Choroid plexus epithelial cell (primary cell): Measurements from ENCODE around the gene KLHL13.
"Not testable (repeated sequence)": the region's sequence is repeated elsewhere in the genome, so short reads cannot be mapped to it uniquely, and the experiment has no call there.

ENCODE experiments used
- DNase-seq: peaks from one replicate; pipeline ENCODE4 v3.0.0-alpha.2; 2010; ENCODE audit warnings: low read depth
- H3K4me3 ChIP-seq: 2 replicates; pipeline ENCODE4 v1.5.1; 2011; ENCODE audit warnings: low read depth, mild to moderate bottlenecking, control low read depth, low read length, moderate library complexity
- TF ChIP-seq, protein P1 (sequence below): conservative IDR thresholded peaks from 2 replicates; pipeline ENCODE4 v1.5.1; 2011; ENCODE audit warnings: low read depth, mild to moderate bottlenecking, control low read depth, inconsistent platforms, low read length, moderate library complexity

Gene KLHL13

DNA sequence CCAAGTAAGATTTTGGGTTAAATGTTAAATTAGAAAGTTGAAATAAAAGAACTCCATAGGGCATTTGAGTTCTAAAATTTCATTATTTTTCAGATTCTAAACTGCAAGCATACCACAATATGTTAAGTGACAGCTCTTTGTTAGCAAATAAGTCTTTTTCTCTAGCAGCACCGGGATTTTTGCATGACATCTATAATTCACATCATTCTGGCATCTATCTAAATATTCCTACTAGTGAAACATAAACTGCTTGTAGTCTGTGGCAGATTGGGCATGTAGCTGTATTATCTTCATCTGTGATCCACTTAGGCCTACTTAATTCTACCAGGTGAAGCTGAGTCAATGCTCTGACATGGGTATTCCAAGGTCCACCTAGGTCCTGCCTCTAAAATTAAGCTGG, 32.1 kb upstream of the KLHL13 start:
- H3K4me3 ChIP-seq, result no peak overlapping the region
- TF ChIP-seq, protein P1, sequence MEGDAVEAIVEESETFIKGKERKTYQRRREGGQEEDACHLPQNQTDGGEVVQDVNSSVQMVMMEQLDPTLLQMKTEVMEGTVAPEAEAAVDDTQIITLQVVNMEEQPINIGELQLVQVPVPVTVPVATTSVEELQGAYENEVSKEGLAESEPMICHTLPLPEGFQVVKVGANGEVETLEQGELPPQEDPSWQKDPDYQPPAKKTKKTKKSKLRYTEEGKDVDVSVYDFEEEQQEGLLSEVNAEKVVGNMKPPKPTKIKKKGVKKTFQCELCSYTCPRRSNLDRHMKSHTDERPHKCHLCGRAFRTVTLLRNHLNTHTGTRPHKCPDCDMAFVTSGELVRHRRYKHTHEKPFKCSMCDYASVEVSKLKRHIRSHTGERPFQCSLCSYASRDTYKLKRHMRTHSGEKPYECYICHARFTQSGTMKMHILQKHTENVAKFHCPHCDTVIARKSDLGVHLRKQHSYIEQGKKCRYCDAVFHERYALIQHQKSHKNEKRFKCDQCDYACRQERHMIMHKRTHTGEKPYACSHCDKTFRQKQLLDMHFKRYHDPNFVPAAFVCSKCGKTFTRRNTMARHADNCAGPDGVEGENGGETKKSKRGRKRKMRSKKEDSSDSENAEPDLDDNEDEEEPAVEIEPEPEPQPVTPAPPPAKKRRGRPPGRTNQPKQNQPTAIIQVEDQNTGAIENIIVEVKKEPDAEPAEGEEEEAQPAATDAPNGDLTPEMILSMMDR, result no peak
- DNase-seq, result no peak

DNA sequence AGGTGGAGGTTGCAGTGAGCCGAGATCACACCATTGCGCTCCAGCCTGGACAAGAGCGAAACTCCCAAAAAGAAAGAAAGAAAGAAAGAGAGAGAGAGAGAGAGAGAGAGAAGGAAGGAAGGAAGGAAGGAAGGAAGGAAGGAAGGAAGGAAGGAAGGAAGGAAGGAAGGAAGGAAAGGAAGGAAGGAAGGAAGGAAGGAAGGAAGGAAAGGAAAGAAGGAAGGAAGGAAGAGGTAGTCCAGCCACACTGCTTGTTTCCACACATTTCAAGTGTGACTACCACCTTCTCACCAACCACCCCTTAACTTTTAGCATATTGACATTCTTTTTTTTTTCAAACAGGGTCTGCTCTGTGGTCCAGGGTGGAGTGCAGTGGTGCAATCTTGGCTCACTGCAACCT, 31.2 kb upstream of the KLHL13 start:
- not testable (repeated sequence) for H3K4me3 ChIP-seq, DNase-seq

DNA sequence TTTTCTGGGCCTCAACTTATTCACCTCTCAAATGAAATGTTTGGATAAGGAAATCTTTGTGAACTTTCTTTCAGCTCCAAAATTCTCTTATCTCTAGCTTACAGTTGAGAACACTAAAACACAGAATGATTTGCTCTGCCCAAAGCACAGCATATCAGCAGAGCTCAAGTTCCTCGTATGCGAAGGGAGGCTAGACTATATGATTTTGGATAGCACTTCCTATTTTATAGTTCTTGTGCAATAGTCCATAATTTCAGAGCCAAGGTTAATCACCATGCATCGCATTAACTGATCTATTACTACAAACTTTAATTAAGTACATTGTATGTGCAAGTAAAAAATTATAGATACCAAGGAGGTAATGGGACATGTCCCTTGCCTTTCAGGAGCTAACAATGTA, 27.0 kb upstream of the KLHL13 start:
- TF ChIP-seq, protein P1, result no peak
- H3K4me3 ChIP-seq, result no peak overlapping the region
- DNase-seq, result no peak

DNA sequence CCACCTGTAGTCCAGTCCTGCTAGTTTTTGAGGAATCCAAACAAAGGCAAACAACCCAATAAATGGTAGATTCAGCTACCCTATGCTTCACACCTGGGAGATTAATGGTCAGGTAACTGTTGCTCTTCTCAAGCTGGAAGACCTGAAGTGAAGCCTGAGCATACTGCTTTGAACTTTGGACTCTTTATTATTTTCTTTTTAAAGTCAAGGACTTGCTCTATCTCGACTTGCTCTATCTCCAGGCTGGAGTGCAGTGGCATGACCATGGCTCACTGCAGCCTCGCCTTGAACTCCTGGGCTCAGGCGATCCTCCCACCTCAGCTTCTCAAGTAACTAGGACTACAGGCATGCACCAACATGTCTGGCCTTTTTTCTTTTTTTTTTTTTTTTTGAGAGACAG, 14.7 kb upstream of the KLHL13 start:
- no peak overlapping the region for H3K4me3 ChIP-seq
- TF ChIP-seq, protein P1, result no peak
- DNase-seq, result no peak

DNA sequence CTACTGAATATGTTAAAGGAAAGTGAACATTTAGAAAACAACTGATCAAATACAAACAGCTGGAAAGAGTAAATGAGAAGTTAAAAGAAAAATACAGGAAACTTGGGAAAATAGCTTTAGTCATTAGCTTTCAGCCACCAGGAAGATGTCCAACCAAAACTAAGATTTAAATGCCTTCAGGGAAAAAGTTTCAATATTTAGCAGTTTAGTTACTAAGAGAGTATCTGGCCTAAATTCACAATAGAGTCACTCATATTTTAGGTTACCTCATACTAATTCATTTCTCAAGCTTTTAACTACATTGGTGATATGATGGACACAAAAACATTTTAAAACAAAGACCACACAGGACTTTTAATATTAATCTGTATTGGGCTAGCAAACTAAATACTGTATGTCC, 13.1 kb upstream of the KLHL13 start:
- no peak for DNase-seq
- TF ChIP-seq, protein P1, result no peak
- no peak overlapping the region for H3K4me3 ChIP-seq

DNA sequence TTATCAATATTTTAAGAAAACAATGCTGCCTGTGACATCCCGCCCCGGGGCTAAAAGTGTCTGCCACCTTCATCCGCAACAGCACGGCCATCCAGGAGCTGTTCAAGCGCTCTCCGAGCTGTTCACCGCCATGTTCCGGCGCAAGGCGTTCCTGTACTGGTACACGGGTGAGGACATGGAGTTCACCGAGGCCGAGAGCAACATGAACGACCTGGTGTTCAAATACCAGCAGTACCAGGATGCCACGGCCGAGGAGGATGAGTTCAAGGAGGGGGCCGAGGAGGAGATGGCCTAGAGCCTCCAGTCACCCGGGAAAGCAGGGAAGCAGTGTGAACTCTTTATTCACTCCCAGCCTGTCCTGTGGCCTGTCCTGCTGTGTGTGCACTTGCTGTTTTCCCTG, 12.1 kb upstream of the KLHL13 start:
- TF ChIP-seq, protein P1, result no peak
- H3K4me3 ChIP-seq, result no peak overlapping the region
- no peak for DNase-seq

DNA sequence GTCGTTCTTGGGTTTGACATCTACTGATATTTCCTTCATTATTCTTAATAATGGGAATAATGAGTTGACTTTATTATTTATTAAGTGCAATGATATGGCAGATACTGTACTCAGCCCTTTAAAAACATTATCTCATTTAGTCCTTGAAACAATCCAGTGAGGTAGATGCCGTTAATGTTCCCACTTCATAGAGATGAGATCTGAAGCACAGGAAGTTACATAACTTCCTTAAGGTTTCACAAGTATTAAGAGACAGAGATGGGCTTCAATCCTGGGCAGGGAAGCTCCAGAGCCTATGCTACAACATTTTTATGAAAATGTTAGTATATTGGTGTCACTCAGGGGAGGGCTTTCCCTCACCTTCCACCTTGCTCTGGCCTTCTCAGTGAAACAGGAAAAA, 9.7 kb upstream of the KLHL13 start:
- H3K4me3 ChIP-seq, result no peak overlapping the region
- TF ChIP-seq, protein P1, result no peak
- DNase-seq, result no peak

DNA sequence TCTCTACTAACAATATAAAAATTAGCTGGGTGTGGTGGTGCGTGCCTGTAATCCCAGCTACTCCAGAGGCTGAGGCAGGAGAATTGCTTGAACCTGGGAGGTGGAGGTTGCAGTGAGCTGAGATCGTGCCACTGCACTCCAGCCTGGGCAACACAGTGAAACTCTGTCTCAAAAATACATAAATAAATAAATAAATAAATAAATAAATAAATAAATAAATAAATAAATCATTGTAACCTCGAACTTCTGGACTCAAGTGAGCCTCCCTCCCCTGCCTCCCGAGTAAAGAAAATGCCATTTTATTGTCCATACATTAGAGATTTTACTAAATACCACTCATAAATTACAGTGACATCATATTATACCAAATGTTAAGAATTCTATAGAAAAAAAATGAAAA, 7.6 kb upstream of the KLHL13 start:
- DNase-seq, result not testable (repeated sequence)

More for the DNA sequence above, 7.6 kb upstream of the KLHL13 start:
- H3K4me3 ChIP-seq, result not testable (repeated sequence)
